Neuronal stem cell (in vitro differentiated cells): Measurements from ENCODE around the gene NABP2.

ENCODE experiments used
- DNase-seq: peaks from one replicate; pipeline ENCODE4 v3.0.0-alpha.2; 2013; ENCODE audit warnings: low spot score
- H2AFZ ChIP-seq: one replicate; pipeline ENCODE4 v1.6.1; 2013; ENCODE audit warnings: mild to moderate bottlenecking, low read length, inconsistent platforms
- H2AK5ac ChIP-seq: 2 replicates; pipeline ENCODE4 v1.6.1; 2013; ENCODE audit warnings: low read depth, mild to moderate bottlenecking, inconsistent platforms, low read length, moderate library complexity, mixed read lengths
- H2BK120ac ChIP-seq: 2 replicates; pipeline ENCODE4 v1.6.1; 2013; ENCODE audit warnings: low read depth, mild to moderate bottlenecking, inconsistent platforms, low read length, moderate library complexity, mixed read lengths
- H2BK12ac ChIP-seq: one replicate; pipeline ENCODE4 v1.6.1; 2013; ENCODE audit warnings: low read length, inconsistent platforms
- H2BK15ac ChIP-seq: 2 replicates; pipeline ENCODE4 v1.6.1; 2013; ENCODE audit warnings: mild to moderate bottlenecking, low read length, inconsistent platforms, mixed read lengths
- H2BK5ac ChIP-seq: one replicate; pipeline ENCODE4 v1.6.1; 2013; ENCODE audit warnings: inconsistent platforms, mild to moderate bottlenecking, low read length, moderate library complexity
- H3K14ac ChIP-seq: one replicate; pipeline ENCODE4 v1.6.1; 2013; ENCODE audit warnings: low read length, inconsistent platforms
- H3K18ac ChIP-seq: 2 replicates; pipeline ENCODE4 v1.6.1; 2013; ENCODE audit warnings: low read length, inconsistent platforms
- H3K23ac ChIP-seq: 2 replicates; pipeline ENCODE4 v1.6.1; 2013; ENCODE audit warnings: low read depth, mild to moderate bottlenecking, mixed read lengths, low read length, inconsistent platforms; ENCODE audit not compliant: poor library complexity
- H3K27ac ChIP-seq: replicated peaks from 3 replicates; pipeline ENCODE4 v1.5.1; 2013; ENCODE audit warnings: low read length, inconsistent platforms
- H3K27me3 ChIP-seq, 3 experiments: 2 replicates each; pipeline ENCODE4 v1.6.1; 2013; ENCODE audit warnings: low read length in 3 of 3, mild to moderate bottlenecking in 2 of 3, inconsistent platforms in 1 of 3, low read depth in 1 of 3, mixed read lengths in 1 of 3, moderate library complexity in 1 of 3; ENCODE audit not compliant: control insufficient read depth in 3 of 3, insufficient read depth in 3 of 3
- H3K36me3 ChIP-seq, 2 donors: replicated peaks in 1 of 2; 2 replicates each; pipeline ENCODE4 v1.6.1; 2013; ENCODE audit warnings: low read length in 2 of 2; ENCODE audit not compliant: control insufficient read depth in 2 of 2, insufficient read depth in 2 of 2
- H3K4ac ChIP-seq: 2 replicates; pipeline ENCODE4 v1.6.1; 2013; ENCODE audit warnings: inconsistent platforms, mild to moderate bottlenecking, low read length, moderate library complexity
- H3K4me1 ChIP-seq, 2 donors: 1 replicate in 1 of 2; 2 replicates in 1 of 2; pipeline ENCODE4 v1.6.1; 2013; ENCODE audit warnings: low read length in 2 of 2, low read depth in 1 of 2; ENCODE audit not compliant: control insufficient read depth in 2 of 2, insufficient read depth in 1 of 2
- H3K4me2 ChIP-seq: one replicate; pipeline ENCODE4 v1.6.1; 2013; ENCODE audit warnings: mild to moderate bottlenecking, low read length, inconsistent platforms; ENCODE audit not compliant: insufficient read depth, poor library complexity, severe bottlenecking
- H3K4me3 ChIP-seq, 2 donors: 2 replicates each; pipeline ENCODE4 v1.5.1; 2013; ENCODE audit warnings: low read length in 2 of 2, mild to moderate bottlenecking in 2 of 2, inconsistent platforms in 1 of 2, moderate library complexity in 1 of 2
- H3K79me1 ChIP-seq: one replicate; pipeline ENCODE4 v1.6.1; 2013; ENCODE audit warnings: low read depth, mild to moderate bottlenecking, inconsistent platforms, low read length, moderate library complexity
- H3K9ac ChIP-seq: one replicate; pipeline ENCODE4 v1.6.1; 2013; ENCODE audit warnings: mild to moderate bottlenecking, low read depth, low read length, inconsistent platforms; ENCODE audit not compliant: poor library complexity
- H3K9me3 ChIP-seq, 2 donors: replicated peaks in 1 of 2; 2 replicates each; pipeline versions ENCODE3 to v1.6.1; 2013; ENCODE audit warnings: low read length in 2 of 2, mild to moderate bottlenecking in 2 of 2, inconsistent platforms in 1 of 2, low read depth in 1 of 2, mixed read lengths in 1 of 2, moderate library complexity in 1 of 2; ENCODE audit not compliant: control insufficient read depth in 2 of 2, insufficient read depth in 1 of 2
- H4K8ac ChIP-seq: one replicate; pipeline ENCODE4 v1.6.1; 2013; ENCODE audit warnings: low read depth, mild to moderate bottlenecking, inconsistent platforms, low read length, moderate library complexity
- H4K91ac ChIP-seq: one replicate; pipeline ENCODE4 v1.6.1; 2013; ENCODE audit warnings: low read length, low read depth, mild to moderate bottlenecking, inconsistent platforms; ENCODE audit not compliant: poor library complexity
- WGBS, 2 donors: extraction: QIAGEN DNeasy Blood & Tissue Kit; methylation state at CpG; one replicate each; pipeline ENCODE4 v1.1.7; 2013; ENCODE audit warnings: missing lambda C conversion rate in 2 of 2, mixed read lengths in 1 of 2; ENCODE audit not compliant: insufficient read length in 2 of 2, insufficient replicate concordance in 1 of 2; ENCODE audit errors: extremely low coverage in 2 of 2; 5-methylcytosine and 5-hydroxymethylcytosine counted together

The NABP2 gene

GRCh38 chr12:56224954-56225353, 812 bp downstream of the NABP2 start:
- H3K27me3 ChIP-seq = no peaks in the 10 kb centered on the region
- H2BK120ac ChIP-seq = no peak overlapping the region
- no peak for DNase-seq
- H3K18ac ChIP-seq = peak overlapping the region; percentile 53
- peak overlapping the region; percentile 83 for H3K23ac ChIP-seq
- no peak overlapping the region for H2BK12ac ChIP-seq
- peaks cover 2 to 13% of the 10 kb centered on the region in 2 donors for H3K4me1 ChIP-seq
- no peak overlapping the region for H4K91ac ChIP-seq
- no peak overlapping the region for H3K4ac ChIP-seq
- H3K14ac ChIP-seq = peak overlapping the region; percentile 58
- H2BK5ac ChIP-seq = peak overlapping the region; percentile 48
- peak overlapping the region; percentile 50 for H2AK5ac ChIP-seq
- no peak overlapping the region for H3K27ac ChIP-seq
- H3K4me3 ChIP-seq = peak overlapping the region; percentile 76 to 78
- H3K9me3 ChIP-seq = no peaks in the 10 kb centered on the region
- peak overlapping the region; percentile 94 for H2AFZ ChIP-seq
- H4K8ac ChIP-seq = peak overlapping the region; percentile 72
- WGBS, 2 donors = 100% methylated on average over 1 of the region's 11 CpGs; no CpG with 5 or more reads in 1 of the 2 donors
- H3K36me3 ChIP-seq = peaks cover 7 to 25% of the 10 kb centered on the region in 2 donors
- peak overlapping the region; percentile 84 for H3K9ac ChIP-seq
- H3K79me1 ChIP-seq = peaks cover 4% of the 10 kb centered on the region
- peak overlapping the region; percentile 68 for H3K4me2 ChIP-seq
- H2BK15ac ChIP-seq = no peak overlapping the region

- WGBS, 2 donors = no CpG with 5 or more reads among the region's 7 CpGs
Measured at GRCh38 chr12:56229082-56229481, 4.9 kb downstream of the NABP2 start.

GRCh38 chr12:56229916-56230431, 5.8 kb downstream of the NABP2 start, which contains the start of gene SLC39A5:
Gene SLC39A5 (plus strand): TSS chr12:56230051. CDS start chr12:56231275, 1,224 bp downstream.
- no peak within 1 kb of the TSS for H2AK5ac ChIP-seq
- peaks cover 0 to 2% of the 10 kb centered on the region in 2 donors for H3K4me1 ChIP-seq
- WGBS, 2 donors = no CpG with 5 or more reads among the region's 4 CpGs
- H3K9ac ChIP-seq = peak within 1 kb of the TSS; percentile 44
- DNase-seq = no peak
- H3K4ac ChIP-seq = no peak within 1 kb of the TSS
- H3K36me3 ChIP-seq = peaks cover 7 to 25% of the 10 kb centered on the region in 2 donors
- no peak within 1 kb of the TSS for H2AFZ ChIP-seq
- H2BK5ac ChIP-seq = no peak within 1 kb of the TSS
- no peak within 1 kb of the TSS for H2BK120ac ChIP-seq
- no peak within 1 kb of the TSS for H2BK12ac ChIP-seq
- H2BK15ac ChIP-seq = no peak within 1 kb of the TSS
- no peak within 1 kb of the TSS for H3K14ac ChIP-seq
- no peaks in the 10 kb centered on the region for H3K27me3 ChIP-seq
- H3K18ac ChIP-seq = no peak within 1 kb of the TSS
- H3K9me3 ChIP-seq = no peaks in the 10 kb centered on the region
- no peak within 1 kb of the TSS for H3K4me3 ChIP-seq
- H3K27ac ChIP-seq = no peak within 1 kb of the TSS
- H4K8ac ChIP-seq = no peak within 1 kb of the TSS
- no peak within 1 kb of the TSS for H3K4me2 ChIP-seq
- H3K79me1 ChIP-seq = no peaks in the 10 kb centered on the region
- no peak within 1 kb of the TSS for H4K91ac ChIP-seq
- H3K23ac ChIP-seq = no peak within 1 kb of the TSS

More at GRCh38 chr12:56229082-56229481, 4.9 kb downstream of the NABP2 start:
- H2AFZ ChIP-seq = no peak overlapping the region
- no peak overlapping the region for H3K4ac ChIP-seq
- H3K27me3 ChIP-seq = no peaks in the 10 kb centered on the region
- no peak overlapping the region for H3K18ac ChIP-seq
- no peak overlapping the region for H4K8ac ChIP-seq
- H2BK12ac ChIP-seq = no peak overlapping the region
- no peaks in the 10 kb centered on the region for H3K79me1 ChIP-seq
- H3K14ac ChIP-seq = no peak overlapping the region
- H2BK15ac ChIP-seq = no peak overlapping the region
- H3K36me3 ChIP-seq = peaks cover 7 to 25% of the 10 kb centered on the region in 2 donors
- DNase-seq = no peak
- H2BK5ac ChIP-seq = no peak overlapping the region
- H3K4me2 ChIP-seq = no peak overlapping the region
- H3K9me3 ChIP-seq = no peaks in the 10 kb centered on the region
- H3K4me1 ChIP-seq = peaks cover 0 to 6% of the 10 kb centered on the region in 2 donors
- peak overlapping the region; percentile 44 for H3K9ac ChIP-seq
- H3K23ac ChIP-seq = no peak overlapping the region
- no peak overlapping the region for H2AK5ac ChIP-seq
- no peak overlapping the region for H3K4me3 ChIP-seq
- H3K27ac ChIP-seq = no peak overlapping the region
- no peak overlapping the region for H4K91ac ChIP-seq
- H2BK120ac ChIP-seq = no peak overlapping the region

- Histone ChIP-seq H3K23ac (no peak overlapping the region), H3K14ac (no peak overlapping the region), H3K27me3 (no peaks in the 10 kb centered on the region), H3K9me3 (no peaks in the 10 kb centered on the region), H4K91ac (no peak overlapping the region), H3K79me1 (no peaks in the 10 kb centered on the region), H2BK120ac (no peak overlapping the region), H3K27ac (no peak overlapping the region), H2BK5ac (no peak overlapping the region), H2AK5ac (no peak overlapping the region), H4K8ac (no peak overlapping the region), H3K4me3 (no peak overlapping the region), H3K4me2 (no peak overlapping the region), H2BK15ac (no peak overlapping the region), H3K4ac (no peak overlapping the region), H3K36me3 (peaks cover 6 to 20% of the 10 kb centered on the region in 2 donors), H2AFZ (no peak overlapping the region), H3K18ac (no peak overlapping the region), H2BK12ac (no peak overlapping the region), H3K9ac (no peak overlapping the region), H3K4me1 (no peaks in the 10 kb centered on the region)
- DNase-seq = no peak
- no CpG with 5 or more reads among the region's 8 CpGs for WGBS, 2 donors
Measured at GRCh38 chr12:56230432-56231183, 6.5 kb downstream of the NABP2 start.
